ENCODE results near the gene RGS12.

RGS12 gene

DNA sequence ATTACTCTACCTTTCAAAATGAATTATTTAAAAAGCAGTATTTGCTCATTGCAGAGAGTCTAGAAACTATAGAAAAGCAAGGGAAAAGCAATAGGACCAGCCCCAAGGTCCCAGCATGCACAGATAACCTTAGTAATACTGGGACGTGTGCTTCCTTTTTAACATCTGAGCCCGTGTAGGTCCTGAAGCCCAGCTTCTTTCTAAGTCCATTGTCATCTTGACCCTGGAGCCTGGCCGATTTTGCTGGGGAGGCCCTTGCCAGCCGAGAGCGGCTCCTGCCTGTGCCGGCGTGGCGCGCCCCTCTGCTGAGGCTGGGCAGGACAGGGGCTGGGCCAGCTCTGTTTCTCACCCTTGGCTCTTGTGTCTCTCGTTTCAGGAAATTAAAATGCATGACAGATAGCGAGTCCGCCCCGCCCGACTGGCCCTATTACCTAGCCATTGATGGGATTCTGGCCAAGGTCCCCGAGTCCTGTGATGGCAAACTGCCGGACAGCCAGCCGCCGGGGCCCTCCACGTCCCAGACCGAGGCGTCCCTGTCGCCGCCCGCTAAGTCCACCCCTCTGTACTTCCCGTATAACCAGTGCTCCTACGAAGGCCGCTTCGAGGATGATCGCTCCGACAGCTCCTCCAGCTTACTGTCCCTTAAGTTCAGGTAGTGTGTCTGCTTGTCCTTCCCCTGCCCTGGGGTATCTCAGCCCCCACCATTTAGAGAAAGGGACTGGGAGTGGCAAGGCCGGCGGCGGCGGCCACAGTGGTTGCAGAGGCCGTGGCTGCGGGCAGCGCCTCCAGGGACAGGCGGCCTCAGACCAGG is 39.8 kb upstream of the RGS12 start:
- in situ Hi-C loops (cut with MboI; ENCODE audit: low sequenced_read_pairs) = no loop called here

DNA sequence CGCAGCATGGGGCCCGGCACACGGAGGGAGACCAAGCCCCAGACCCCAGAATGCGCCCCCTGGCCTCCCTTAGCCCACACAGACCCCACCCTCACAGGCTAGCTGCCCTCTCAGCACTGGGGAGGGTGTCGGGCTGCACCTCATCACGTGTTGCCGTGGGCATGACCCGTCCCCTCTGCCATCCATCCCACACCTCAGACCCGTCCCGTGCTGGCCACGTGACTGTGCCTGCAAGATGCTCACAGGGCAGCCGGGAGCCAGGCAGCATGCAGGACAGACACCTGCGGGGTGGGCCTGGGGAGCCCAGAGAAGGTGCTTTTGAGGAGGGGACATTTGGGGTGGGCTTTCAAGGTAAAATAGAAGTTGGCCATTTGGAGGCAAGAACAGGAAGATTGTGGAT is 39.0 kb upstream of the RGS12 start:
- in situ Hi-C loops (cut with MboI; ENCODE audit: low sequenced_read_pairs) = no loop called here

DNA sequence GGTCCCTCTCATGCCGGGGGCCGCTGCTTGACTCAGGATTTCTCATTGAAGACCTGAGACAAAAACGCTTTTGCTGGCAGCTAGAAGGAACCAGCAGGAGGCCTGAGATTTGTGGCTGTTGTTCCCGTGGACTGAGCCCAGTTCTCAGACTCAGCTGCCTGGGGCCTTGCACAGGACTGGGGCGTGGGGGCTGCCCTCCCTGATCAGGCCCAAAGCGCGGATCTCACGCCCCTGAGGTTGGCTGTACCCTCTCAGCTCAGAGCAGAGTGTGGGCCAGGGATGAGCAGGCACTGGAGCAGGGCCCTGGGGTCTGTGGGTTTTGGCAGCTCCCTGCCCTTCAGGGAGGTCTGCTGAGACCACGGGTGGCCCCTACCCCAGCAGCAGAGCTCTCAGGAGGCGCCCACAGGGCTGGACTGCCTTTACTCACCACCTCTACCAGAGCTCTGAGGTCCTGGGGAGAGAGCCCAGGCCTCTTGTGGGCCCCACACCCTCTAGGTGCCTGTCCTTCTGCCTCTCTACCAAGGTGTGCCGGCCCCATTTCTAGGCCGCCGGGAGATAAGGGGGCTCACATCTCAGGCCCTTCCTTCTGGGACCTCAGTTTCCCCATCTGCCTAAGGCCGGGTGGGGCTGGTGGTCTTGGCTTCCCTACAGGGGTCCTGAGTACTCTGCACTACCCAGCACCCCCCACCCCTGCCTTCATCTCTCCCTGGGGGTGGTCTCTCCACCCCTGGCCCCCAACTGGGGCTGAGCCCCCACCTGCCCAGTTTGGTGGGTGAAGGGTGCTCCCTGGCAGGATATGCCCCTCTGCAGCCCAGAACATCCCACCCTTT is 38.3 kb upstream of the RGS12 start:
- in situ Hi-C loops (cut with MboI; ENCODE audit: low sequenced_read_pairs) = no loop called here

DNA sequence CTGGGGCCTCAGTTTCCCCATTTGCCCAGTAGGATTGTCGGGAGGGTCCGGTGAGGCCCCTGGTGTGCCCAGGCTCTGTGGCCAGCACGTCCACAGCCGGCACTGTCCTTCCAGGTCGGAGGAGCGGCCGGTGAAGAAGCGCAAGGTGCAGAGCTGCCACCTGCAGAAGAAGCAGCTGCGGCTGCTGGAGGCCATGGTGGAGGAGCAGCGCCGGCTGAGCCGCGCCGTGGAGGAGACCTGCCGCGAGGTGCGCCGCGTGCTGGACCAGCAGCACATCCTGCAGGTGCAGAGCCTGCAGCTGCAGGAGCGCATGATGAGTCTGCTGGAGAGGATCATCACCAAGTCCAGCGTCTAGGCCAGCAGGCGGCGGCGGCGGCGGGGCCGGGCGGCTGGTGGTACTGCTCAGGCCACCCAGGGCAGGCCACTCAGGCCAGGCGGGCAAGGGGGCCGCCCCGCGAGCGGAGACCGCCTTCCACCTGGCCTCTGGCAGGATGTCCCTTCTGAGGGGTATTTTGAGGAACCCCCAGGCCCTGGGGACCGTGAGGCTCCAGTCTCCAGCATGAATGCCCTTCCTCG is 37.1 kb upstream of the RGS12 start:
- in situ Hi-C loops (cut with MboI; ENCODE audit: low sequenced_read_pairs) = no loop called here

DNA sequence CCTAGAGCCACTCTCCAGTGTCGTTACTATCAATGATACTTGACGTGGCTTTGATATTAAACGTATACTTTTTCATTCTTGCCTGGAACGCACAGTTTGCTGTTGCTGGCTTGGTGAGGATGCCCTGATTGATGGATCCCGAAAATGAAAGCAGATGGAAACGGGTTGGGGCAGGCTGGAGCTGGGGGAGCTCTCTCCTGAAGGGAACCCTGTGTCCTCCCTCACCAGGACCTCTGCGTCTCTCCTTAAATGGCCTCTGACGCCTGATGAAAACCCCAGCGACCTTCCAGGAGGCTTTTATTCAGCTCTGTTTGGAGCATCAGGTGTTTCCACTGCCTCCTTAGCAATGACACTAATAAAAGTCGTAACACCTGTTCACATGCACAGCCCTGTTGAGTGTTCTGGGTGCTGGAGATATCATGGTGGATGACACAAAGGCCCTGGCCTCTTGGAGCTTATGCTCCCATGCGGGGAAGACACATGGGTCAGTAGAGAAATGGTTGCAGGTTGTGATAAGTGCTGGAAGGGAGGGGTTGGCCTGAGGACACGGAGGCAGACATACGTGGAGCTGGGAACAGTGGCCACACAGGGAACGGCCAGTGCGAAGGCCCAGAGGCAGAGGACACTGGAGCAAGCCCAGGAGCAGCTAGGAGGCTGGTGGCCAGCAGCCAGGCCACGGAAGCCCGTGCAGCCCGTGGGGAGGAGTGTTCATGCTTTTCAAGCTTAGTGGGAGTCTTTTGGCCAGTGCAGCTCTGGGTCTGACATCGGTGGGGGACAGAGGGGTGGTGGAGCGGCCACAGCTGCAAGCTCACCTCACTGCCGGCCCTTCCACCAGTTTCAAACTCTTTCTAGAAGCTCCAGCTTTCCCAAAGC is 36.4 kb upstream of the RGS12 start:
- in situ Hi-C loops (cut with MboI; ENCODE audit: low sequenced_read_pairs) = no loop called here

GRCh38 chr4:3257103-3257555 is 35.7 kb upstream of the RGS12 start:
- in situ Hi-C loops (cut with MboI; ENCODE audit: low sequenced_read_pairs) = no loop called here

GRCh38 chr4:3257556-3258482 is 35.0 kb upstream of the RGS12 start:
- in situ Hi-C loops (cut with MboI; ENCODE audit: low sequenced_read_pairs) = no loop called here

DNA sequence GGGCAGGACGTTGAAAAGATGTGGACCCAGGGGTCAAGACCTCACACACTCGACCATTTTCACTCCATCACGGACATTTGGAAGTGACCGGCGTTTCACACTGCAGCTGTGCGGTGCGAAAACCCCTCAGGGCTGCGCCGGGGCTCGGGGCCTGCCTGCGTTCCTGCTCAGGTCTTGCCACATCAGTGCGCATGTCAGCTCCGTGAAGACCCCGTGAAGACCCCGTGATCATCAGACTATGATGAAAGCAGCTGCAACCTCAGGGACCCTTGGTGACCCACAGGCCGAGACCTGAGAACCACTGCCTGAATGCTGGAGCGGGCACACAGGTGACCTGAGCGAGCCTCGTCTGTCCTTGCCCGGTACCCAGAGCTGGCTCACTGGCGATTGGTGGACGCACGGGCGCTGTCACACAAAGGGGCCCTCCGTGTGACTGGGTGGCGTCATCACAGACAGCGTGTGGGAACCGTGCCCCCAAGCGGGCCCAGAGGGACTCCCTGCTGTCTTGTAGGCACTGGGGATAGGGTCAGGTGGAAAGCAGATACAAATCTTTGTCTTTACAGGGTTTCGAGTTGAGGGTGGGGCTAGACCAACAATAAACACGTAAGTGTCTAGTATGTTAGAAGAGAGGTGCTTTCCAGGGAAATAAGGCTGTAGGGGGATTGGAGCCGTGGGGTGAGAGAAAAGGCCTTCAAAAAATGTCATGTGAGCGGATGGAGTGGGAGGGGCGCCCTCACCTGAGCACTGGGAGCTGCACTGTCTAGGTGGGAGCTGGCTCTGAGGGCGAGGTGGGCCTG is 31.2 kb upstream of the RGS12 start:
- in situ Hi-C loops (cut with MboI; ENCODE audit: low sequenced_read_pairs) = no loop called here

GRCh38 chr4:3262208-3263052 is 30.4 kb upstream of the RGS12 start:
- in situ Hi-C loops (cut with MboI; ENCODE audit: low sequenced_read_pairs) = no loop called here

DNA sequence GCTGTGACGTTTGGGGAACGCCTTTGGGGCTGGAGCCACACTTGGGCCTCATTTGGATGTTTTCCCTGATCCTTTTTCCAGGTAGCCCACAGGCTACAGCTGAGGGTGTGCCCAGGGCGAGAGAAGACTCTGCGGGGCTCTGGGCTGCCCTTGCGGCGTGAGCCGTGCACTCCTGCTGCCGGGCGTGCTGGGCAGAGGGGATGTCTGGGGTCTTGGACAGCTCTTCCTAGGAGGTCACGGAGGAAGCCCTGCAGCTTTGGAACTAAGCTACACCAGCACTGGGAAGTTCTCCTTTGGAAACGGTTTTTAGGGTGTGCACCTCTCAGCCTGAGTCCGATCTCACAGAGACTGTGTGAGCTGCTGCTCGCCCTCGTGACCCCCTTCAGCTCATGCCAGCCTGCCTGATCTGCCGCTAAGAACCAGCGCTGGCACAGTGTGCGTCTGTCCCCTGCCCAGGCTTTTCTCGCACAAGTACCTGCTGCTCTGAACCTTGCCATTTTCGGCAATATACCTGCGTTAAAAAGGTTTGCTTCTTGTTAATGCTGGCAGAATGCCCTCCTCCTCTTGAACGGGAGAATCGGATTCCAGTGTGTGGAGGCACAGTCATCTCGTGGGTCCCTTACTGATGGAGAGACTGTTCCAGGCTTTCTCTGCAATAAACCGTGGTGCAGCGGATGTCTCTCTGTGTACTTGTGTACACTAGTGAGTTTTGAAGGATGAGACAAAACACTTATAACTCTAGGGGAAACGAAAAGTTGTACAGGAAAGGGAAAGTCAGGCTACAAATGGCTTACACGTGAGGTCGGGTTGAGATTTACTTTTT is 29.6 kb upstream of the RGS12 start:
- in situ Hi-C loops (cut with MboI; ENCODE audit: low sequenced_read_pairs) = no loop called here

- in situ Hi-C loops (cut with MboI; ENCODE audit: low sequenced_read_pairs) = no loop called here
These were observed 29.0 kb upstream of the RGS12 start for GRCh38 chr4:3263876-3264193.

- in situ Hi-C loops (cut with MboI; ENCODE audit: low sequenced_read_pairs) = no loop called here
These were observed 26.7 kb upstream of the RGS12 start for GRCh38 chr4:3266076-3266475.

GRCh38 chr4:3267576-3268394 is 25.0 kb upstream of the RGS12 start:
- in situ Hi-C loops (cut with MboI; ENCODE audit: low sequenced_read_pairs) = no loop called here

GRCh38 chr4:3268395-3269104 is 24.3 kb upstream of the RGS12 start:
- in situ Hi-C loops (cut with MboI; ENCODE audit: low sequenced_read_pairs) = no loop called here

DNA sequence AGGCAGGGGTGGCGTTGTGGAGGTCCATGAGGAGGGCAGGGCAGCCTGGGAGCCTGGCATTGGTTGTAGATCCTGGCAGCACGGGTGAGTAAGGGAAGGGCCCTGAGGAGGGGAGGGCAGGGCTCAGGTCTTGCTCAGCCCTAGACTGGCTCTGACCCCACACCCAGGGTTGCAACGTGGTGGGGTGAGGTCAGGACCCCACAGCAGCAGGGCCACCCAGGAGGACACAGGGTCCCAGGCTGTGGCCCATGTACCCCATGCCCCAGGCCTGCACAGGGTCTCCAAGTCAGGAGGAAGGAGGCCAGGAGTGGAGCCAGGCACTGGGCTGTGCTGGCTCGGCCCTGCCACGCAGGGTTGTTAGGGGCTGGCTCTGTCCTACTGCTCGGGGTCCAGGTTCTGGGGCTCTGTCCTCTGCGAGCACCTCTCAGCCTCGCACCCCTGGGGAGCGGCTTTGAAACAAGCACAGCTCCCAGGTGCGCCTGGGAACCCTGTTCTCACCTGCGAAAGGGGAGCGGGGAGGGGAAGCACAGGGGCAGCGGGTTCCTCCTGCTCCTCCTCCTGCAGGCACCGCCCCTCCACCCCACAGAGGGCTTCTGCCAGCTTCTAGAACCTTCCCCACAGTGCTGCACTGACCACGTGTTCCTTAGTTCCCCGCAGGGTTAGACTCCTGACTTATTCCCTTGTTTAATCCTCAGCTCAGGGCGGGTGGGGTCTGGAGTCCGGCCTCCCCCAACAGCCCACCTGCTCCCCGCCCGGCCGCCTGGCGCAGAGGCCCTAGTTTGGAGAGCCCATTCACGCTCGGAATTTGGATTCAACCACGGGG is 23.5 kb upstream of the RGS12 start:
- in situ Hi-C loops (cut with MboI; ENCODE audit: low sequenced_read_pairs) = no loop called here

Measured in HL-60/S4 (cell line).